ENCODE results near the gene KLHL3. TPM values are rescaled to one million over a fixed set of nuclear protein-coding genes. Genes with fewer than 3 reads are reported as not detected.
"Not testable (repeated sequence)": the region's sequence is repeated elsewhere in the genome, so short reads cannot be mapped to it uniquely, and the experiment has no call there.

The KLHL3 gene
- total RNA-seq, 2 donors from 2014 or later: 17.5 to 24.6 TPM

GRCh38 chr5:137665678-137666460 is 70.0 kb downstream of the KLHL3 start:
- no peak overlapping the region for H3K4me3 Mint-ChIP-seq
- ATAC-seq: peak; percentile 100
- peak in 1 of 3 donors; percentile 10 for DNase-seq

GRCh38 chr5:137660349-137660817 is 75.5 kb downstream of the KLHL3 start:
- H3K27me3 Mint-ChIP-seq: no peaks in the 10 kb centered on the region
- peak overlapping the region; percentile 47 for H3K27ac Mint-ChIP-seq
- H3K4me3 Mint-ChIP-seq: no peak overlapping the region
- no peaks in the 10 kb centered on the region for H3K9me3 ChIP-seq (ENCODE audit: control insufficient read depth, low read length, poor library complexity, severe bottlenecking)
- ATAC-seq: peak; percentile 94
- peaks cover 2% of the 10 kb centered on the region for H3K36me3 Mint-ChIP-seq (ENCODE audit: low read depth)
- peaks cover 3% of the 10 kb centered on the region for H3K4me1 Mint-ChIP-seq
- peak; percentile 37 to 58 (median 51) for DNase-seq

More at GRCh38 chr5:137665678-137666460, 70.0 kb downstream of the KLHL3 start:
- no peaks in the 10 kb centered on the region for H3K9me3 ChIP-seq (ENCODE audit: control insufficient read depth, low read length, poor library complexity, severe bottlenecking)
- Mint-ChIP-seq H3K4me1 (peaks cover 20% of the 10 kb centered on the region), H3K27me3 (no peaks in the 10 kb centered on the region), H3K27ac (peak overlapping the region; percentile 56), H3K36me3 (ENCODE audit: low read depth) (peaks cover 2% of the 10 kb centered on the region)

DNA sequence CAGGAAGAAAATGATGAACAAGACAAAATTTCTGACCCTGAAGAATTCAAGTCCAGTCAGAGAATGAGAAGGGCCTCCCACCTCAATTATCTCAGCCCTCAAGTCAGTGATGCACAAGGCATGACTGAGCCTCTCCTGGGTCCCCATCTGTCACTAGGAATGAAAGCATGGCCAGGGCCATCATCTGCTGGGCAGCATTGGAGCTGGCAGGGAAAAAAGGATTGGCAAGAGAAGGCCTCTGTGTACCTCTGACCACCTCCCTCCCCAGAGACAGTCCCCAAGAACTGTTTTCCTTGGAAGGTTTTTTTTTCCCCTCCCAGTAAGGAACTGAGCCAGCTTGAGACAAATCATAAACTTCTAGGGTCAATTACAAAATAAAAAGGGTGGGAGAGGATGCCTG is 76.7 kb downstream of the KLHL3 start:
- Mint-ChIP-seq H3K27ac (no peak overlapping the region), H3K27me3 (no peaks in the 10 kb centered on the region), H3K4me3 (no peak overlapping the region), H3K4me1 (peaks cover 3% of the 10 kb centered on the region), H3K36me3 (ENCODE audit: low read depth) (peaks cover 2% of the 10 kb centered on the region)
- no peaks in the 10 kb centered on the region for H3K9me3 ChIP-seq (ENCODE audit: control insufficient read depth, low read length, poor library complexity, severe bottlenecking)
- ATAC-seq (no peak), DNase-seq (no peak)

GRCh38 chr5:137658324-137658723 is 77.6 kb downstream of the KLHL3 start:
- no peaks in the 10 kb centered on the region for H3K27me3 Mint-ChIP-seq
- H3K9me3 ChIP-seq (ENCODE audit: control insufficient read depth, low read length, poor library complexity, severe bottlenecking): no peaks in the 10 kb centered on the region
- no peak overlapping the region for H3K27ac Mint-ChIP-seq
- H3K4me3 Mint-ChIP-seq: no peak overlapping the region
- DNase-seq (no peak), ATAC-seq (no peak)
- peaks cover 2% of the 10 kb centered on the region for H3K36me3 Mint-ChIP-seq (ENCODE audit: low read depth)
- H3K4me1 Mint-ChIP-seq: peaks cover 3% of the 10 kb centered on the region

DNA sequence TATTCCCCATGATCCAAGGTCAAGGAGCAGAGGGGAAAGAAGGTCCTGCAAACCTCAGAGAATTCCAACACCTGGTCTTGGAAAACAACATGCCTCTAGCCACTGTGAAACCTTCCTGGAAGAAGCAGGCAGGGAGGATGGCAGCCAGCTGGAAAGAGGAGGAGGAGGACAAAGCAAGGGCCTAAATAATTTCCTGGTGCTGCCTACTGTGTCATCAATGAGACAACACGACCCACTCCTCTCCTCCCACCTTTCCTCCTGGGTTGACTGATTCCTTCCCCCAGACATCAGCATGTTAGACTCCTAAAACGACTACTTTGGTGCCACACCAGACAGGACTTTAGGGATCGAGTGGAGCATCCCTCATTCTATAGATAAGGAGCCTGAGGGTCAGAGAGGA is 78.8 kb downstream of the KLHL3 start:
- Mint-ChIP-seq H3K36me3 (ENCODE audit: low read depth) (peaks cover 2% of the 10 kb centered on the region), H3K4me1 (peaks cover 3% of the 10 kb centered on the region), H3K4me3 (no peak overlapping the region), H3K27ac (no peak overlapping the region), H3K27me3 (no peaks in the 10 kb centered on the region)
- DNase-seq (no peak), ATAC-seq (no peak)
- H3K9me3 ChIP-seq (ENCODE audit: control insufficient read depth, low read length, poor library complexity, severe bottlenecking): no peaks in the 10 kb centered on the region

GRCh38 chr5:137656558-137656957 is 79.3 kb downstream of the KLHL3 start:
- no peak overlapping the region for H3K27ac Mint-ChIP-seq
- H3K4me1 Mint-ChIP-seq: peaks cover 3% of the 10 kb centered on the region
- ATAC-seq (no peak), DNase-seq (no peak)
- no peaks in the 10 kb centered on the region for H3K9me3 ChIP-seq (ENCODE audit: control insufficient read depth, low read length, poor library complexity, severe bottlenecking)
- no peaks in the 10 kb centered on the region for H3K27me3 Mint-ChIP-seq
- H3K36me3 Mint-ChIP-seq (ENCODE audit: low read depth): peaks cover 2% of the 10 kb centered on the region
- H3K4me3 Mint-ChIP-seq: no peak overlapping the region

GRCh38 chr5:137651022-137651421 is 84.9 kb downstream of the KLHL3 start:
- H3K27ac Mint-ChIP-seq: no peak overlapping the region
- H3K27me3 Mint-ChIP-seq: no peaks in the 10 kb centered on the region
- DNase-seq (no peak), ATAC-seq (no peak)
- H3K36me3 Mint-ChIP-seq (ENCODE audit: low read depth): peaks cover 9% of the 10 kb centered on the region
- no peak overlapping the region for H3K4me3 Mint-ChIP-seq
- no peaks in the 10 kb centered on the region for H3K9me3 ChIP-seq (ENCODE audit: control insufficient read depth, low read length, poor library complexity, severe bottlenecking)
- H3K4me1 Mint-ChIP-seq: no peaks in the 10 kb centered on the region

GRCh38 chr5:137649228-137649935 is 86.5 kb downstream of the KLHL3 start:
- H3K27me3 Mint-ChIP-seq: no peaks in the 10 kb centered on the region
- H3K4me1 Mint-ChIP-seq: no peaks in the 10 kb centered on the region
- H3K4me3 Mint-ChIP-seq: no peak overlapping the region

DNA sequence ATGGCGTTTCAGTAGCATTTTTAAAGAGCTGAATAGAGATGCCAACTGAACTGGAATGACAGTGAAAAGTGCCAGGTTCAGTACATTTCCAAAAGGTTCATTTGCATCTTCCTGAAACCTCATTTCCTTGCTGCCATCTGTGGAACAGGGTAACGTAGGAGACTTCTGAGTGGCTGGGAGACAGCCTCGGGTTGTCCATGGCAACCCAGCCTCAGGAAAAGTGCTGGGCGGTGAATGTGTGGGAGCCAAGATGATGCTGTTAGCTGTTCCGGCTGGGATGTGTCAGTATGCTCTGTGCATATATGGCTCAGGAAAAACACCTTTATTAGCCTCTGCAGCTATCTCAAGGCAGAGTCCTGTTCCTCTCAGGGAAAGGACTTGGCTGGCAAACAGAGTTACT is 87.5 kb downstream of the KLHL3 start:
- DNase-seq (no peak), ATAC-seq (no peak)
- H3K27me3 Mint-ChIP-seq: no peaks in the 10 kb centered on the region
- no peak overlapping the region for H3K27ac Mint-ChIP-seq
- H3K36me3 Mint-ChIP-seq (ENCODE audit: low read depth): peaks cover 9% of the 10 kb centered on the region
- H3K4me3 Mint-ChIP-seq: no peak overlapping the region
- no peaks in the 10 kb centered on the region for H3K4me1 Mint-ChIP-seq
- no peaks in the 10 kb centered on the region for H3K9me3 ChIP-seq (ENCODE audit: control insufficient read depth, low read length, poor library complexity, severe bottlenecking)

More at GRCh38 chr5:137649228-137649935, 86.5 kb downstream of the KLHL3 start:
- ATAC-seq (no peak), DNase-seq (no peak)
- no peaks in the 10 kb centered on the region for H3K9me3 ChIP-seq (ENCODE audit: control insufficient read depth, low read length, poor library complexity, severe bottlenecking)
- Mint-ChIP-seq H3K36me3 (ENCODE audit: low read depth) (peaks cover 9% of the 10 kb centered on the region), H3K27ac (no peak overlapping the region)

GRCh38 chr5:137647401-137647800 is 88.5 kb downstream of the KLHL3 start:
- ATAC-seq (no peak), DNase-seq (no peak)
- H3K27me3 Mint-ChIP-seq: no peaks in the 10 kb centered on the region
- H3K4me1 Mint-ChIP-seq: no peaks in the 10 kb centered on the region
- H3K9me3 ChIP-seq (ENCODE audit: control insufficient read depth, low read length, poor library complexity, severe bottlenecking): no peaks in the 10 kb centered on the region
- peaks cover 7% of the 10 kb centered on the region for H3K36me3 Mint-ChIP-seq (ENCODE audit: low read depth)
- no peak overlapping the region for H3K27ac Mint-ChIP-seq
- no peak overlapping the region for H3K4me3 Mint-ChIP-seq

DNA sequence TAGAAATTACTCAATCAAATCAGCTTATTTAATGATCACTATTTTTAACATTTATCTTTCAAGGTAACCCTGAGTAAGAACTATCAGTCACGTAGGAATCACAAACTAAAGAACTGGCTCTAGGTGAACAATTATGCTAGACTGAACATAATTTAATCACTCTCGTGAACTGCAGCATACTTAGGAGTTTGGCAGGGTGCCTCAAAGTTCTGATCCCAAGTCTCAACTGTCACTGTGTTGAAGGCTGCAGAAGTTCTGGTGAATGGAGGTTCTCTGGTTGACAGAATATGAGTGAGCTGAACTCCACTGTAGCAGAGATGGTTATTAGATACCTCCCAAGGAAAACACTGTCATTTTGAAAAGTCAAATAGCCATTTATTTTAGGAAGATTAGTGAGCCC is 89.1 kb downstream of the KLHL3 start:
- no peaks in the 10 kb centered on the region for H3K4me1 Mint-ChIP-seq
- peaks cover 6% of the 10 kb centered on the region for H3K36me3 Mint-ChIP-seq (ENCODE audit: low read depth)
- H3K27ac Mint-ChIP-seq: no peak overlapping the region
- no peak overlapping the region for H3K4me3 Mint-ChIP-seq
- H3K27me3 Mint-ChIP-seq: no peaks in the 10 kb centered on the region
- ATAC-seq: no peak
- DNase-seq: no peak
- no peaks in the 10 kb centered on the region for H3K9me3 ChIP-seq (ENCODE audit: control insufficient read depth, low read length, poor library complexity, severe bottlenecking)

- ATAC-seq; H3K4me1 Mint-ChIP-seq; H3K27me3 Mint-ChIP-seq; DNase-seq; H3K9me3 ChIP-seq (ENCODE audit: control insufficient read depth, low read length, poor library complexity, severe bottlenecking); H3K4me3 Mint-ChIP-seq; H3K36me3 Mint-ChIP-seq (ENCODE audit: low read depth); H3K27ac Mint-ChIP-seq: not testable (repeated sequence)
Observed at GRCh38 chr5:137643081-137643480, 92.8 kb downstream of the KLHL3 start.

DNA sequence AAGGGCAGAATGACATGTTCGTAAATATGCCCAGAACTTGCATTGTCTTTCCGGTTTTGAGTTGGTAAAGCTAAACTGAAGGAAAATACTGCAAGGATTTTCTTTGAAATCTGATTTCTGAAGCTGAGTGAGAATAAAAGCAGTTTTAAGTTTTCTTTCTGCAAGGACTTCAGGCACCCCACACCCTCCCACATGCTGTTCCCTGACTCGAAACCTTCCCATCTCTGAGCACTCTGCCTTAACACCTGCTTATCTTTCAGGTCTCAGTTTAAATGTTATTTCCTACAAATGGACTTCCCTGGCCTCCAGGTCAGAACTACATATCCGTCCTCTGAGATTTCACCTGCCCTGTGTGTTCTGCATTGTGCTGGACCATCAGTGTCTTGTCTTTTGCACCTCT is 93.8 kb downstream of the KLHL3 start:
- Mint-ChIP-seq H3K4me1 (peaks cover 2% of the 10 kb centered on the region), H3K4me3 (no peak overlapping the region), H3K27me3 (no peaks in the 10 kb centered on the region), H3K27ac (no peak overlapping the region), H3K36me3 (ENCODE audit: low read depth) (no peaks in the 10 kb centered on the region)
- DNase-seq (no peak), ATAC-seq (no peak)
- H3K9me3 ChIP-seq (ENCODE audit: control insufficient read depth, low read length, poor library complexity, severe bottlenecking): no peaks in the 10 kb centered on the region

All from T-helper 17 cell (primary cell).